Measurements from ENCODE around the gene PGS1. TPM values are rescaled to one million over a fixed set of nuclear protein-coding genes. Genes with fewer than 3 reads are reported as not detected.

Gene PGS1
- polyA plus RNA-seq, 3 donors = 26.0 to 87.1 (median 28.0) TPM

- Mint-ChIP-seq H3K4me1 (peaks cover 11% of the 10 kb centered on the region), H3K27me3 (ENCODE audit: low read depth in 3 of 3) (peaks cover 25 to 40% (median 35%) of the 10 kb centered on the region in 3 donors), H3K4me3 (no peak overlapping the region), H3K9me3 (no peaks in the 10 kb centered on the region), H3K36me3 (no peaks in the 10 kb centered on the region), H3K27ac (no peak overlapping the region)
- no peak overlapping the region for H3K27ac ChIP-seq (ENCODE audit: low read depth in 1 of 2, low read length in 2 of 2)
- DNase-seq = no peak
- no peak overlapping the region for H2AFZ ChIP-seq (ENCODE audit: insufficient read depth, low read depth, low read length, poor library complexity, severe bottlenecking)
- H3K4me2 ChIP-seq (replicated peaks; ENCODE audit: extremely low read depth, low read length, poor library complexity, severe bottlenecking) = no peak overlapping the region
- no peak overlapping the region for H3K9ac ChIP-seq (ENCODE audit: insufficient read depth, low read length, poor library complexity, severe bottlenecking)
- H4K20me1 ChIP-seq (ENCODE audit: insufficient read depth, low read length) = no peaks in the 10 kb centered on the region
- H3K4me1 ChIP-seq (ENCODE audit: control insufficient read depth in 1 of 2, insufficient read depth in 2 of 2, low read length in 2 of 2) = peaks cover 0 to 5% of the 10 kb centered on the region in 2 donors
- H3K27me3 ChIP-seq (ENCODE audit: control insufficient read depth in 2 of 2, insufficient read depth in 2 of 2, low read length in 2 of 2) = peaks cover 0 to 26% of the 10 kb centered on the region in 2 donors
- intact Hi-C loops (cut with micrococcal nuclease) = no loop called here
- 100% methylated on average over 2 of the region's 5 CpGs for WGBS (ENCODE audit: insufficient coverage)
- H3K79me2 ChIP-seq (ENCODE audit: insufficient read depth, low read length) = no peaks in the 10 kb centered on the region
- H3K36me3 ChIP-seq (replicated peaks in 1 of 2; ENCODE audit: control insufficient read depth in 1 of 2, insufficient read depth in 2 of 2, low read length in 2 of 2) = no peaks in the 10 kb centered on the region
- H3K4me3 ChIP-seq (replicated peaks in 1 of 3; ENCODE audit: low read depth in 2 of 3, low read length in 3 of 3) = no peak overlapping the region
- TF ChIP-seq CTCF (IDR thresholded peaks at IDR 0.05) = no peak
- H3K9me3 ChIP-seq (replicated peaks in 1 of 2; ENCODE audit: control insufficient read depth in 1 of 2, insufficient read depth in 1 of 2, low read length in 2 of 2) = no peaks in the 10 kb centered on the region
Observed at GRCh38 chr17:78367193-78367592, 11.3 kb upstream of the PGS1 start.

DNA sequence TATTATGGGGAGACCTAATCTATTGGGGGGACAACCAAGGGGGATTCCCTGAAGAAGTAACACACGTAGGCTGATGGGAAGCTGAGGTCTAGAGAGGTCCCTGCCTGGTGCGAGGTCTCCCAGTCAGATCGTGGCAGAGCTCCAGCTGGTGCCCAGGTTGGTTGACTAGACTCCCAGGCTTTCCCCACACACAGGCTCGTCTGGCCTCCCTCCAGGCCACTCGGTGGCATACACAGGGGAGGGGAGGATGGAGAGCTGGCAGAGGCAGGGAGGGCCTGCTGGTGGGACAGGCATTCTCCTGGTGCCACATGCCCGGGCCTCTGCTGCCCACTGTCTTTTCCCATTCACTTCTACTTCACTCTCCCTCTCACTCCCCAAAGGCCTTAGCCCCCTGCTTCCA lies 10.1 kb upstream of the PGS1 start:
- Histone ChIP-seq H2AFZ (ENCODE audit: insufficient read depth, low read depth, low read length, poor library complexity, severe bottlenecking) (no peak overlapping the region), H3K9ac (ENCODE audit: insufficient read depth, low read length, poor library complexity, severe bottlenecking) (no peak overlapping the region), H3K27me3 (ENCODE audit: control insufficient read depth in 2 of 2, insufficient read depth in 2 of 2, low read length in 2 of 2) (peaks cover 0 to 26% of the 10 kb centered on the region in 2 donors), H3K4me3 (replicated peaks in 1 of 3; ENCODE audit: low read depth in 2 of 3, low read length in 3 of 3) (no peak overlapping the region), H3K27ac (ENCODE audit: low read depth in 1 of 2, low read length in 2 of 2) (no peak overlapping the region), H4K20me1 (ENCODE audit: insufficient read depth, low read length) (no peaks in the 10 kb centered on the region), H3K4me1 (ENCODE audit: control insufficient read depth in 1 of 2, insufficient read depth in 2 of 2, low read length in 2 of 2) (peaks cover 0 to 5% of the 10 kb centered on the region in 2 donors), H3K36me3 (replicated peaks in 1 of 2; ENCODE audit: control insufficient read depth in 1 of 2, insufficient read depth in 2 of 2, low read length in 2 of 2) (no peaks in the 10 kb centered on the region), H3K79me2 (ENCODE audit: insufficient read depth, low read length) (no peaks in the 10 kb centered on the region), H3K4me2 (replicated peaks; ENCODE audit: extremely low read depth, low read length, poor library complexity, severe bottlenecking) (no peak overlapping the region), H3K9me3 (replicated peaks in 1 of 2; ENCODE audit: control insufficient read depth in 1 of 2, insufficient read depth in 1 of 2, low read length in 2 of 2) (no peaks in the 10 kb centered on the region)
- Mint-ChIP-seq H3K27me3 (ENCODE audit: low read depth in 3 of 3) (peaks cover 25 to 33% (median 32%) of the 10 kb centered on the region in 3 donors), H3K36me3 (no peaks in the 10 kb centered on the region), H3K4me1 (peaks cover 13% of the 10 kb centered on the region), H3K9me3 (no peaks in the 10 kb centered on the region), H3K27ac (peak overlapping the region in 1 of 7 donors; percentile 76), H3K4me3 (no peak overlapping the region)
- intact Hi-C loops (cut with micrococcal nuclease) = no loop called here
- TF ChIP-seq CTCF (IDR thresholded peaks at IDR 0.05) = no peak
- DNase-seq = no peak
- 87% methylated on average over 3 of the region's 6 CpGs for WGBS (ENCODE audit: insufficient coverage)

Measured in CD14-positive monocyte (primary cell).